Measurements from ENCODE around the gene UQCRC1.

UQCRC1 gene

GRCh38 chr3:48609088-48610005 is at the start of gene UQCRC1:
UQCRC1 (minus strand) TSS chr3:48609646; CDS start chr3:48609620, 26 bp downstream.
- in situ Hi-C loops (cut with MboI; ENCODE audit: low sequenced_read_pairs, unreplicated experiment): no loop called here
- DNase-seq (ENCODE audit: low spot score): peak; percentile 99
- TF ChIP-seq CTCF (IDR thresholded peaks at IDR 0.05; ENCODE audit: borderline replicate concordance, control extremely low read depth, extremely low read depth, insufficient read depth, missing control alignments): peak; percentile 80

GRCh38 chr3:48656841-48657281 is 47.4 kb upstream of the UQCRC1 start:
- in situ Hi-C loops (cut with MboI; ENCODE audit: low sequenced_read_pairs, unreplicated experiment): no loop called here
- TF ChIP-seq CTCF (IDR thresholded peaks at IDR 0.05; ENCODE audit: borderline replicate concordance, control extremely low read depth, extremely low read depth, insufficient read depth, missing control alignments): no peak
- DNase-seq (ENCODE audit: low spot score): no peak

GRCh38 chr3:48656061-48656840 is 46.8 kb upstream of the UQCRC1 start:
- peak; percentile 92 for DNase-seq (ENCODE audit: low spot score)
- in situ Hi-C loops (cut with MboI; ENCODE audit: low sequenced_read_pairs, unreplicated experiment): no loop called here
- peak; percentile 80 for TF ChIP-seq CTCF (IDR thresholded peaks at IDR 0.05; ENCODE audit: borderline replicate concordance, control extremely low read depth, extremely low read depth, insufficient read depth, missing control alignments)

- in situ Hi-C loops (cut with MboI; ENCODE audit: low sequenced_read_pairs, unreplicated experiment): no loop called here
- TF ChIP-seq CTCF (IDR thresholded peaks at IDR 0.05; ENCODE audit: borderline replicate concordance, control extremely low read depth, extremely low read depth, insufficient read depth, missing control alignments): no peak
- DNase-seq (ENCODE audit: low spot score): peak; percentile 65
These were observed 46.2 kb upstream of the UQCRC1 start for GRCh38 chr3:48655606-48656005.

GRCh38 chr3:48655063-48655462 is 45.6 kb upstream of the UQCRC1 start:
- DNase-seq (ENCODE audit: low spot score): no peak
- no peak for TF ChIP-seq CTCF (IDR thresholded peaks at IDR 0.05; ENCODE audit: borderline replicate concordance, control extremely low read depth, extremely low read depth, insufficient read depth, missing control alignments)
- in situ Hi-C loops (cut with MboI; ENCODE audit: low sequenced_read_pairs, unreplicated experiment): no loop called here

- in situ Hi-C loops (cut with MboI; ENCODE audit: low sequenced_read_pairs, unreplicated experiment): no loop called here
- no peak for DNase-seq (ENCODE audit: low spot score)
- no peak for TF ChIP-seq CTCF (IDR thresholded peaks at IDR 0.05; ENCODE audit: borderline replicate concordance, control extremely low read depth, extremely low read depth, insufficient read depth, missing control alignments)
These were observed 43.7 kb upstream of the UQCRC1 start for GRCh38 chr3:48652923-48653715.
